Esophagus muscularis mucosa (tissue), 4 donors: Measurements from ENCODE around the gene MEIS2. TPM values are rescaled to one million over a fixed set of nuclear protein-coding genes. Genes with fewer than 3 reads are reported as not detected.

Source experiments
- DNase-seq: peaks from one replicate; pipeline ENCODE4 v3.0.0-alpha.2; 2017; ENCODE audit errors: extremely low spot score
- H3K27ac ChIP-seq, 4 donors: fragments of 200-600 bp; sonication (generic); replicated peaks in 1 of 4; 1 replicate in 3 of 4; 2 replicates in 1 of 4; pipeline ENCODE4 v1.5.1; 2016 to 2019; ENCODE audit warnings: mild to moderate bottlenecking in 1 of 4
- H3K27me3 ChIP-seq, 4 donors: fragments of 200-600 bp; sonication (generic); one replicate each; pipeline versions ENCODE4 v1.5.1 to v1.6.0; 2016 to 2019
- H3K36me3 ChIP-seq, 4 donors: fragments of 200-600 bp; sonication (generic); one replicate each; pipeline ENCODE4 v1.5.1; 2016 to 2019
- H3K4me1 ChIP-seq, 4 donors: fragments of 200-600 bp; sonication (generic); one replicate each; pipeline ENCODE4 v1.5.1; 2016 to 2019
- H3K4me3 ChIP-seq, 4 donors: fragments of 200-600 bp; sonication (generic); 1 replicate in 2 of 4; 2 replicates in 2 of 4; pipeline ENCODE4 v1.5.1; 2016 to 2019; ENCODE audit warnings: mild to moderate bottlenecking in 4 of 4, moderate library complexity in 1 of 4
- H3K9me3 ChIP-seq, 4 donors: fragments of 200-600 bp; sonication (generic); 1 replicate in 3 of 4; 2 replicates in 1 of 4; pipeline ENCODE4 v1.5.1; 2016 to 2019
- CTCF ChIP-seq, 3 experiments: fragments of 200-600 bp in 2 of 3; fragments of 450-650 bp in 1 of 3; sonication (generic) in 2 of 3; IDR thresholded peaks; one replicate each; pipeline ENCODE4 v1.5.1; 2017 to 2019; ENCODE audit warnings: antibody characterized with exemption in 3 of 3, mild to moderate bottlenecking in 2 of 3, moderate library complexity in 1 of 3
- EP300 ChIP-seq: sonication (generic); formaldehyde crosslinking; IDR thresholded peaks from one replicate; pipeline ENCODE4 v1.6.1; 2017; ENCODE audit warnings: antibody characterized with exemption
- POLR2A ChIP-seq: fragments of 450-650 bp; IDR thresholded peaks from one replicate; pipeline ENCODE4 v1.6.1; 2017; ENCODE audit warnings: antibody characterized with exemption, moderate library complexity, mild to moderate bottlenecking, low read depth
- POLR2AphosphoS5 ChIP-seq, 2 donors: sonication (generic); formaldehyde crosslinking; IDR thresholded peaks; one replicate each; pipeline ENCODE4 v1.6.1; 2017; ENCODE audit warnings: antibody characterized with exemption in 2 of 2
- WGBS: methylation state at CpG from one replicate; pipeline ENCODE4 v1.1.5; 2018; 5-methylcytosine and 5-hydroxymethylcytosine counted together
- intact Hi-C: fragments of 100-400 bp; cut with DNase I; formaldehyde crosslinking; loops from one replicate; pipeline ENCODE4 v1.15.1; 2023
- total RNA-seq, 4 donors: library from RNA; depleted of rRNA; stranded (reverse); fragments of >200 nt; gene quantifications; one replicate each; pipeline versions ENCODE4 v1.1.0 to v1.2.1, GENCODE V29; 2016

The MEIS2 gene
- total RNA-seq, 4 donors from 2014 or later: 53.8 to 106 (median 63.3) TPM

- no peaks in the 10 kb centered on the region for H3K27me3 ChIP-seq
- H3K9me3 ChIP-seq: no peaks in the 10 kb centered on the region
- intact Hi-C loops: no loop called here
- TF ChIP-seq POLR2A (no peak), CTCF (IDR thresholded peaks at IDR 0.05) (no peak), POLR2AphosphoS5 (IDR thresholded peaks at IDR 0.05) (no peak), EP300 (no peak)
- H3K36me3 ChIP-seq: peaks cover 0 to 5% (median 0%) of the 10 kb centered on the region in 4 donors
- DNase-seq: no peak
- H3K4me1 ChIP-seq: peaks cover 14 to 47% (median 28%) of the 10 kb centered on the region in 4 donors
- WGBS: 83% methylated on average over 4 of the region's 4 CpGs
- H3K27ac ChIP-seq: no peak overlapping the region
- no peak overlapping the region for H3K4me3 ChIP-seq
These were observed 176.3 kb downstream of the MEIS2 start for GRCh38 chr15:36924034-36924433.

GRCh38 chr15:36921484-36922091 lies 178.8 kb downstream of the MEIS2 start:
- H3K9me3 ChIP-seq: no peaks in the 10 kb centered on the region
- 64% methylated on average over 9 of the region's 9 CpGs for WGBS
- no peaks in the 10 kb centered on the region for H3K27me3 ChIP-seq
- H3K4me3 ChIP-seq: no peak overlapping the region
- peaks cover 13 to 40% (median 21%) of the 10 kb centered on the region in 4 donors for H3K4me1 ChIP-seq
- no peaks in the 10 kb centered on the region for H3K36me3 ChIP-seq
- peak overlapping the region in 2 of 4 donors; percentile 0 to 28 for H3K27ac ChIP-seq
- DNase-seq: no peak
- intact Hi-C loops: no loop called here
- TF ChIP-seq POLR2AphosphoS5 (IDR thresholded peaks at IDR 0.05) (no peak), EP300 (no peak), POLR2A (no peak)

- TF ChIP-seq POLR2A (no peak), CTCF (IDR thresholded peaks at IDR 0.05) (no peak)
- Histone ChIP-seq H3K27ac (no peak overlapping the region), H3K4me3 (no peak overlapping the region), H3K9me3 (no peaks in the 10 kb centered on the region), H3K36me3 (no peaks in the 10 kb centered on the region), H3K27me3 (no peaks in the 10 kb centered on the region), H3K4me1 (peaks cover 21 to 29% (median 23%) of the 10 kb centered on the region in 4 donors)
- DNase-seq: no peak
- intact Hi-C loops: no loop called here
- 73% methylated on average over 4 of the region's 4 CpGs for WGBS
These were observed 182.7 kb downstream of the MEIS2 start for GRCh38 chr15:36917411-36918267.

- WGBS: 52% methylated on average over 3 of the region's 3 CpGs
- TF ChIP-seq CTCF (IDR thresholded peaks at IDR 0.05) (no peak), POLR2A (no peak), POLR2AphosphoS5 (IDR thresholded peaks at IDR 0.05) (no peak), EP300 (no peak)
- H3K36me3 ChIP-seq: no peaks in the 10 kb centered on the region
- H3K4me1 ChIP-seq: peaks cover 26 to 33% (median 31%) of the 10 kb centered on the region in 4 donors
- H3K4me3 ChIP-seq: no peak overlapping the region
- H3K27me3 ChIP-seq: no peaks in the 10 kb centered on the region
- H3K9me3 ChIP-seq: no peaks in the 10 kb centered on the region
- intact Hi-C loops: no loop called here
- no peak for DNase-seq
- peak overlapping the region in 1 of 4 donors; percentile 45 for H3K27ac ChIP-seq
These were observed 185.2 kb downstream of the MEIS2 start for GRCh38 chr15:36914960-36915808.

GRCh38 chr15:36914466-36914865 lies 185.9 kb downstream of the MEIS2 start:
- intact Hi-C loops: no loop called here
- Histone ChIP-seq H3K9me3 (no peaks in the 10 kb centered on the region), H3K36me3 (no peaks in the 10 kb centered on the region), H3K27ac (peak overlapping the region in 1 of 4 donors; percentile 1), H3K4me3 (no peak overlapping the region), H3K4me1 (peaks cover 26 to 33% (median 31%) of the 10 kb centered on the region in 4 donors), H3K27me3 (no peaks in the 10 kb centered on the region)
- TF ChIP-seq POLR2AphosphoS5 (IDR thresholded peaks at IDR 0.05) (no peak), POLR2A (no peak), CTCF (IDR thresholded peaks at IDR 0.05) (no peak), EP300 (no peak)
- 68% methylated on average over 4 of the region's 4 CpGs for WGBS
- no peak for DNase-seq
